ENCODE data around the gene BCL2L2.

The BCL2L2 gene

GRCh38 chr14:23299211-23299957 lies 7.2 kb upstream of the BCL2L2 start:
- Histone ChIP-seq H3K4me3 (replicated peaks; ENCODE audit: insufficient read depth, low read length) (no peak overlapping the region), H3K27me3 (ENCODE audit: insufficient read depth, poor library complexity, severe bottlenecking) (no peaks in the 10 kb centered on the region), H3K27ac (replicated peaks) (no peak overlapping the region)
- peak in 1 of 2 experiments; percentile 31 for DNase-seq (ENCODE audit: low read depth in 1 of 2, low spot score in 1 of 2)
- TF ChIP-seq REST (IDR thresholded peaks at IDR 0.05; ENCODE audit: insufficient replicate concordance, low read depth) (no peak), GABPA (IDR thresholded peaks at IDR 0.05; ENCODE audit: low read depth) (no peak), SPI1 (IDR thresholded peaks at IDR 0.05; ENCODE audit: borderline replicate concordance, low read depth) (no peak), POLR2AphosphoS5 (IDR thresholded peaks at IDR 0.05; ENCODE audit: low read depth) (no peak)
- TF ChIP-seq, protein P1, sequence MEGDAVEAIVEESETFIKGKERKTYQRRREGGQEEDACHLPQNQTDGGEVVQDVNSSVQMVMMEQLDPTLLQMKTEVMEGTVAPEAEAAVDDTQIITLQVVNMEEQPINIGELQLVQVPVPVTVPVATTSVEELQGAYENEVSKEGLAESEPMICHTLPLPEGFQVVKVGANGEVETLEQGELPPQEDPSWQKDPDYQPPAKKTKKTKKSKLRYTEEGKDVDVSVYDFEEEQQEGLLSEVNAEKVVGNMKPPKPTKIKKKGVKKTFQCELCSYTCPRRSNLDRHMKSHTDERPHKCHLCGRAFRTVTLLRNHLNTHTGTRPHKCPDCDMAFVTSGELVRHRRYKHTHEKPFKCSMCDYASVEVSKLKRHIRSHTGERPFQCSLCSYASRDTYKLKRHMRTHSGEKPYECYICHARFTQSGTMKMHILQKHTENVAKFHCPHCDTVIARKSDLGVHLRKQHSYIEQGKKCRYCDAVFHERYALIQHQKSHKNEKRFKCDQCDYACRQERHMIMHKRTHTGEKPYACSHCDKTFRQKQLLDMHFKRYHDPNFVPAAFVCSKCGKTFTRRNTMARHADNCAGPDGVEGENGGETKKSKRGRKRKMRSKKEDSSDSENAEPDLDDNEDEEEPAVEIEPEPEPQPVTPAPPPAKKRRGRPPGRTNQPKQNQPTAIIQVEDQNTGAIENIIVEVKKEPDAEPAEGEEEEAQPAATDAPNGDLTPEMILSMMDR (IDR thresholded peaks at IDR 0.05; ENCODE audit: insufficient read depth, low read length), result no peak

DNA sequence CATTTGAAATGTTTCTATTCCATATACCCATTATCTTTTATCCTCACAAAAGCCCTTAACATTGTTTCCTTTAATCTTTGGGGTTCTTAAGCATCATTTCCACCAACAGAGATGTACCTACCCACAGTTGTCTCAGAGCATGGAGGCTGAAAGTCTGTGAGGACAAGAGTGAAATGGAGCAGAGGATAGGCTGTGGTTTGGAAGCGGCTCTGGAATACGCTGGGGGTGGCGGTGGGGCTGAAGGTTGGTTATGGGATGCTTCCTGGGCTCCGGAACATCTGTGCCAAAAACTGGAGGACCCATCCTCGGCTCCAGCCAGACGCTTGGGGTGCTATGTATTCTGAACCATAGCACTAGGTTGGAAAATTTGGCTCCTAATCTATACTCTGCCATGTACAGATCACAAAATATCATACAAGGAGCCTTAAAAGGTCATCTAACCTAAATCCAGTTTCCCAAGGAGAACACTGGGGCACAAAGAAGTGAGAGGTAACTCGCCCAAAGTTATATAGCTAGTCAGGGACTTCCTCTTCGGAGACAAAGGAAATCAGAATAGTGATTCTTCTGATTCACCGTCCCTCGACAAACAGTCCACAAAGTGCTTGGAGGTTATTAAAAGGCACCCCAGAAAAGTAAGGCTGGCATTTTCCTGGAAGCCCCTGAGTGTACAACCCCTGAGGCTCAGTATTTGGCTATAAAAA lies 6.5 kb upstream of the BCL2L2 start:
- Histone ChIP-seq H3K4me3 (replicated peaks; ENCODE audit: insufficient read depth, low read length) (peak overlapping the region; percentile 49), H3K27me3 (ENCODE audit: insufficient read depth, poor library complexity, severe bottlenecking) (no peaks in the 10 kb centered on the region), H3K27ac (replicated peaks) (peak overlapping the region; percentile 91)
- DNase-seq (ENCODE audit: low read depth in 1 of 2, low spot score in 1 of 2), result no peak
- TF ChIP-seq SPI1 (IDR thresholded peaks at IDR 0.05; ENCODE audit: borderline replicate concordance, low read depth) (peak; percentile 70), GABPA (IDR thresholded peaks at IDR 0.05; ENCODE audit: low read depth) (no peak)

GRCh38 chr14:23300687-23301223 lies 5.9 kb upstream of the BCL2L2 start:
- Histone ChIP-seq H3K4me3 (replicated peaks; ENCODE audit: insufficient read depth, low read length) (peak overlapping the region; percentile 49), H3K27me3 (ENCODE audit: insufficient read depth, poor library complexity, severe bottlenecking) (no peaks in the 10 kb centered on the region), H3K27ac (replicated peaks) (peak overlapping the region; percentile 91)
- TF ChIP-seq, protein P1 (IDR thresholded peaks at IDR 0.05; ENCODE audit: insufficient read depth, low read length), result no peak
- TF ChIP-seq GABPA (IDR thresholded peaks at IDR 0.05; ENCODE audit: low read depth) (no peak), SPI1 (IDR thresholded peaks at IDR 0.05; ENCODE audit: borderline replicate concordance, low read depth) (no peak), POLR2AphosphoS5 (IDR thresholded peaks at IDR 0.05; ENCODE audit: low read depth) (no peak)
- peak in 1 of 2 experiments; percentile 17 for DNase-seq (ENCODE audit: low read depth in 1 of 2, low spot score in 1 of 2)

GRCh38 chr14:23301288-23301968 lies 5.2 kb upstream of the BCL2L2 start:
- peak; percentile 95 to 98 for DNase-seq (ENCODE audit: low read depth in 1 of 2, low spot score in 1 of 2)
- Histone ChIP-seq H3K27me3 (ENCODE audit: insufficient read depth, poor library complexity, severe bottlenecking) (no peaks in the 10 kb centered on the region), H3K4me3 (replicated peaks; ENCODE audit: insufficient read depth, low read length) (peak overlapping the region; percentile 68), H3K27ac (replicated peaks) (peak overlapping the region; percentile 91)
- no peak; the same call in 1 of the 2 replicates for TF ChIP-seq SPI1 (IDR thresholded peaks at IDR 0.05; ENCODE audit: borderline replicate concordance, low read depth)
- no peak for TF ChIP-seq REST (IDR thresholded peaks at IDR 0.05; ENCODE audit: insufficient replicate concordance, low read depth)
- no peak for TF ChIP-seq GABPA (IDR thresholded peaks at IDR 0.05; ENCODE audit: low read depth)
- no peak for TF ChIP-seq POLR2AphosphoS5 (IDR thresholded peaks at IDR 0.05; ENCODE audit: low read depth)
- TF ChIP-seq, protein P1 (IDR thresholded peaks at IDR 0.05; ENCODE audit: insufficient read depth, low read length), result peak; percentile 21
